PFSK-1 (cell line): ENCODE data around the gene SOX5.

Experiments
- POLR2AphosphoS5 ChIP-seq: IDR thresholded peaks from 2 replicates; pipeline ENCODE4 v1.6.1; 2012; ENCODE audit warnings: low read depth, mild to moderate bottlenecking, control low read depth, low read length, moderate library complexity
- SIN3A ChIP-seq: IDR thresholded peaks from 2 replicates; pipeline ENCODE4 v1.6.1; 2012; ENCODE audit warnings: mild to moderate bottlenecking, low read length, moderate library complexity, borderline replicate concordance; ENCODE audit not compliant: insufficient read depth
- TF ChIP-seq, protein P1 (sequence below), 2 experiments: IDR thresholded peaks; 2 replicates each; pipeline versions ENCODE4 v1.6.1 to v1.8.0; 2011 to 2012; ENCODE audit warnings: low read depth in 2 of 2, low read length in 2 of 2, control low read depth in 1 of 2, inconsistent platforms in 1 of 2, mild to moderate bottlenecking in 1 of 2, moderate library complexity in 1 of 2; ENCODE audit not compliant: insufficient read depth in 1 of 2

DNA sequence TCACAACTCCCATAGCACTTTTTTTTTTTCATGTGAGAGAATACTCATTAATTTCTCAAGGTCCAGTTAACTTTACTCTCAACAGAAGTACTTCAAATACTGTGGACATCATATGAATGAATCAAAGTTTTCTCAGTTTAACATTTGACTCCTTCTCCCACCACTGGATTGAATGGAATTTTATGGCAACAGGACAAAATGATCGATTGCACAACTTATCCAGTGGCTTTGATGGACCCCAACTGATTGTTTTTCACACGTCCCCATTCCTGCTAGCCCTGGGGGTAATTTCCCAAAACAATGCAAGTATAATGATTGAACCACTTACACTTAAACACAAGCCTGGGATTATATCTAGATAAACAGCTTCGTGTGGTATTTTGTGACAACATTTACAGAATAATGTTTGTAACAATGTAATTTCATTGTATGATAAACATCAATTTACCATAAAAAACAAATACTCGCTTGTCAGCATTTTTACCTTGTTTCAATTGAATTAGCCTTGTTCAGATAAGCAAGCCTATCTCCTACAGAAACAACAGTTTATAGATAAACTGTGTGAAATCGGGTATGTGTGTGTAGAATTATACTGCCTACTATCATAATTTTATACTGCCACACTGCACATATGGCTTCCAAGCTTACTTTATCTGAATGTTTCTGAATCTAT is 60.9 kb downstream of the SOX5 start:
- no peak for TF ChIP-seq POLR2AphosphoS5
- TF ChIP-seq, protein P1, sequence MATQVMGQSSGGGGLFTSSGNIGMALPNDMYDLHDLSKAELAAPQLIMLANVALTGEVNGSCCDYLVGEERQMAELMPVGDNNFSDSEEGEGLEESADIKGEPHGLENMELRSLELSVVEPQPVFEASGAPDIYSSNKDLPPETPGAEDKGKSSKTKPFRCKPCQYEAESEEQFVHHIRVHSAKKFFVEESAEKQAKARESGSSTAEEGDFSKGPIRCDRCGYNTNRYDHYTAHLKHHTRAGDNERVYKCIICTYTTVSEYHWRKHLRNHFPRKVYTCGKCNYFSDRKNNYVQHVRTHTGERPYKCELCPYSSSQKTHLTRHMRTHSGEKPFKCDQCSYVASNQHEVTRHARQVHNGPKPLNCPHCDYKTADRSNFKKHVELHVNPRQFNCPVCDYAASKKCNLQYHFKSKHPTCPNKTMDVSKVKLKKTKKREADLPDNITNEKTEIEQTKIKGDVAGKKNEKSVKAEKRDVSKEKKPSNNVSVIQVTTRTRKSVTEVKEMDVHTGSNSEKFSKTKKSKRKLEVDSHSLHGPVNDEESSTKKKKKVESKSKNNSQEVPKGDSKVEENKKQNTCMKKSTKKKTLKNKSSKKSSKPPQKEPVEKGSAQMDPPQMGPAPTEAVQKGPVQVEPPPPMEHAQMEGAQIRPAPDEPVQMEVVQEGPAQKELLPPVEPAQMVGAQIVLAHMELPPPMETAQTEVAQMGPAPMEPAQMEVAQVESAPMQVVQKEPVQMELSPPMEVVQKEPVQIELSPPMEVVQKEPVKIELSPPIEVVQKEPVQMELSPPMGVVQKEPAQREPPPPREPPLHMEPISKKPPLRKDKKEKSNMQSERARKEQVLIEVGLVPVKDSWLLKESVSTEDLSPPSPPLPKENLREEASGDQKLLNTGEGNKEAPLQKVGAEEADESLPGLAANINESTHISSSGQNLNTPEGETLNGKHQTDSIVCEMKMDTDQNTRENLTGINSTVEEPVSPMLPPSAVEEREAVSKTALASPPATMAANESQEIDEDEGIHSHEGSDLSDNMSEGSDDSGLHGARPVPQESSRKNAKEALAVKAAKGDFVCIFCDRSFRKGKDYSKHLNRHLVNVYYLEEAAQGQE (IDR thresholded peaks at IDR 0.05; ENCODE audit: insufficient read depth in 1 of 2, low read depth in 2 of 2, low read length in 2 of 2), result no peak
- no peak for TF ChIP-seq SIN3A
